Spleen (tissue), 11 donors: ENCODE results near the gene PLAC9. TPM values are rescaled to one million over a fixed set of nuclear protein-coding genes. Genes with fewer than 3 reads are reported as not detected.
"Not testable (repeated sequence)": the region's sequence is repeated elsewhere in the genome, so short reads cannot be mapped to it uniquely, and the experiment has no call there.

Experiments used
- DNase-seq: peaks from one replicate; pipeline ENCODE4 v3.0.0-alpha.2; 2020
- H3K27ac ChIP-seq, 8 donors: fragments of 200-600 bp; sonication (generic) in 7 of 8; 1 replicate in 4 of 8; 2 replicates in 4 of 8; pipeline versions ENCODE4 v1.5.0 to v1.8.0; 2016 to 2021; ENCODE audit warnings: inconsistent platforms in 4 of 8, mild to moderate bottlenecking in 4 of 8, moderate library complexity in 1 of 8
- H3K27me3 ChIP-seq, 7 donors: fragments of 200-600 bp; sonication (generic) in 6 of 7; replicated peaks in 1 of 7; 1 replicate in 4 of 7; 2 replicates in 3 of 7; pipeline versions ENCODE4 v1.5.0 to v1.8.0; 2016 to 2021; ENCODE audit warnings: inconsistent platforms in 3 of 7, mild to moderate bottlenecking in 1 of 7
- H3K36me3 ChIP-seq, 6 donors: fragments of 200-600 bp; sonication (generic) in 5 of 6; 1 replicate in 4 of 6; 2 replicates in 2 of 6; pipeline versions ENCODE4 v1.5.0 to v1.8.0; 2016 to 2021; ENCODE audit warnings: inconsistent platforms in 2 of 6
- H3K4me1 ChIP-seq, 6 donors: fragments of 200-600 bp; sonication (generic) in 5 of 6; 1 replicate in 3 of 6; 2 replicates in 3 of 6; pipeline versions ENCODE4 v1.5.0 to v1.8.0; 2016 to 2021; ENCODE audit warnings: inconsistent platforms in 3 of 6
- H3K4me3 ChIP-seq, 8 donors: fragments of 200-600 bp; sonication (generic) in 7 of 8; 1 replicate in 4 of 8; 2 replicates in 4 of 8; pipeline versions ENCODE4 v1.5.0 to v1.8.0; 2016 to 2021; ENCODE audit warnings: inconsistent platforms in 4 of 8, mild to moderate bottlenecking in 4 of 8, moderate library complexity in 2 of 8
- H3K9me3 ChIP-seq, 8 donors: fragments of 200-600 bp; sonication (generic) in 7 of 8; 1 replicate in 4 of 8; 2 replicates in 4 of 8; pipeline versions ENCODE4 v1.5.0 to v1.8.0; 2016 to 2021; ENCODE audit warnings: inconsistent platforms in 4 of 8
- POLR2A ChIP-seq, 3 donors: fragments of 450-650 bp; IDR thresholded peaks; one replicate each; pipeline ENCODE4 v1.5.1; 2017; ENCODE audit warnings: antibody characterized with exemption in 3 of 3, mild to moderate bottlenecking in 1 of 3
- POLR2AphosphoS5 ChIP-seq, 3 donors: sonication (generic); formaldehyde crosslinking; IDR thresholded peaks; one replicate each; pipeline ENCODE4 v1.5.1; 2017; ENCODE audit warnings: antibody characterized with exemption in 3 of 3
- WGBS, 5 donors: extraction: QIAGEN DNeasy Blood & Tissue Kit in 3 of 5; methylation state at CpG; one replicate each; pipeline versions ENCODE4 v1.1.5 to v1.1.7; 2013 to 2018; 5-methylcytosine and 5-hydroxymethylcytosine counted together
- intact Hi-C: fragments of 100-400 bp; cut with DNase I; formaldehyde crosslinking; loops from one replicate; pipeline ENCODE4 v1.15.0; 2023; ENCODE audit warnings: low total_unique reads
- polyA plus RNA-seq, 3 donors: library from polyadenylated mRNA; stranded (reverse); fragments of 200-250 nt; gene quantifications; one replicate each; pipeline ENCODE4 v1.2.1, GENCODE V29; 2013
- total RNA-seq, 7 donors: library from RNA; depleted of rRNA in 3 of 7; stranded (reverse); fragments of >200 nt in 3 of 7; fragmentation: NEBNext Ultra II Directional in 4 of 7; extraction: Animal tissue kit (Norgen Biotek cat#: 25700) in 4 of 7; gene quantifications; one replicate each; pipeline versions ENCODE4 v1.1.0 to v1.2.1, GENCODE V29; 2016 to 2021
- TF ChIP-seq, protein P1 (sequence below), 11 experiments: fragments of 200-600 bp in 7 of 11; fragments of 450-650 bp in 4 of 11; sonication (generic) in 4 of 11; IDR thresholded peaks in 8 of 11; conservative IDR thresholded peaks in 3 of 11; 1 replicate in 7 of 11; 2 replicates in 4 of 11; pipeline versions ENCODE4 v1.4.0 to v1.8.0; 2016 to 2021; ENCODE audit warnings: antibody characterized with exemption in 11 of 11, inconsistent platforms in 4 of 11, mild to moderate bottlenecking in 1 of 11
- donor health status: healthy with polysubstance abuse.
- donor health status: DM: no; HTN: no; CAD: no; lungs with moderate emphysema.
- donor health status: DM: no; HTN: no; CAD: no.
- donor health status: Bipolar disorder and iron deficiency.
- donor health status: healthy.
- donor health status: DM: no; HTN: no; CAD: no.
- donor health status: DM: yes; HTN: yes; CAD: no.

Gene PLAC9
- total and polyA plus RNA-seq, 10 donors: 1.0 to 8.0 (median 3.5) TPM; not detected in 1

DNA sequence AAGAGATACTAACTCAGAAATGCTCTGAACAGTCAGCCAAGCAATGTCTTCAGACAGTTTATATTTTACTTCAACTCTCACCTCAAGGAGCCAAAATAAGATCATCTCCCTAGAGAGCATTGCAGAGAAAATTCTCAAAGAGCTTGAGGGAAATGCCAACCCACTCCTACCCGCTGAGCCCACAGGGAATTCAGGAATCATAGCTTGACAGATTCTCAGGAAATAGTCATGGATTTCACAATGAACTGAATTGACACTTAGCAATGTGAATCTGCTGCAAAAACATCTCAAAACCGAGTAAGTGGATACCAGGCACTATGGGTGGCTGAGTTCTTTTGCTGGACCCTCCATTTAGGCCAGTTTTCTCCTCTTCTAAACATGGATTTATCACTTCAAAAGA, 9.8 kb upstream of the PLAC9 start:
- intact Hi-C loops: no loop called here
- 60 to 74% (median 67%) methylated on average over 2 of the region's 2 CpGs for WGBS, 5 donors
- H3K27me3 ChIP-seq: peaks cover 0 to 6% (median 0%) of the 10 kb centered on the region in 7 donors

GRCh38 chr10:80126876-80127275, 5.7 kb upstream of the PLAC9 start:
- Histone ChIP-seq H3K9me3 (no peaks in the 10 kb centered on the region), H3K27me3 (peaks cover 0 to 10% (median 0%) of the 10 kb centered on the region in 7 donors), H3K27ac (no peak overlapping the region), H3K36me3 (no peaks in the 10 kb centered on the region), H3K4me3 (no peak overlapping the region), H3K4me1 (no peaks in the 10 kb centered on the region)
- intact Hi-C loops: no loop called here
- TF ChIP-seq, protein P1, sequence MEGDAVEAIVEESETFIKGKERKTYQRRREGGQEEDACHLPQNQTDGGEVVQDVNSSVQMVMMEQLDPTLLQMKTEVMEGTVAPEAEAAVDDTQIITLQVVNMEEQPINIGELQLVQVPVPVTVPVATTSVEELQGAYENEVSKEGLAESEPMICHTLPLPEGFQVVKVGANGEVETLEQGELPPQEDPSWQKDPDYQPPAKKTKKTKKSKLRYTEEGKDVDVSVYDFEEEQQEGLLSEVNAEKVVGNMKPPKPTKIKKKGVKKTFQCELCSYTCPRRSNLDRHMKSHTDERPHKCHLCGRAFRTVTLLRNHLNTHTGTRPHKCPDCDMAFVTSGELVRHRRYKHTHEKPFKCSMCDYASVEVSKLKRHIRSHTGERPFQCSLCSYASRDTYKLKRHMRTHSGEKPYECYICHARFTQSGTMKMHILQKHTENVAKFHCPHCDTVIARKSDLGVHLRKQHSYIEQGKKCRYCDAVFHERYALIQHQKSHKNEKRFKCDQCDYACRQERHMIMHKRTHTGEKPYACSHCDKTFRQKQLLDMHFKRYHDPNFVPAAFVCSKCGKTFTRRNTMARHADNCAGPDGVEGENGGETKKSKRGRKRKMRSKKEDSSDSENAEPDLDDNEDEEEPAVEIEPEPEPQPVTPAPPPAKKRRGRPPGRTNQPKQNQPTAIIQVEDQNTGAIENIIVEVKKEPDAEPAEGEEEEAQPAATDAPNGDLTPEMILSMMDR (IDR thresholded peaks at IDR 0.05 in 8 of 11, conservative IDR thresholded peaks at IDR 0.05 in 3 of 11): no peak
- WGBS, 5 donors: 59 to 82% (median 72%) methylated on average over 4 of the region's 4 CpGs
- DNase-seq: no peak

More for the DNA sequence above, 9.8 kb upstream of the PLAC9 start:
- no peak overlapping the region for H3K27ac ChIP-seq
- DNase-seq: no peak
- no peak overlapping the region for H3K4me3 ChIP-seq
- H3K4me1 ChIP-seq: no peaks in the 10 kb centered on the region
- H3K36me3 ChIP-seq: no peaks in the 10 kb centered on the region
- no peaks in the 10 kb centered on the region for H3K9me3 ChIP-seq
- TF ChIP-seq POLR2AphosphoS5 (IDR thresholded peaks at IDR 0.05) (no peak), POLR2A (IDR thresholded peaks at IDR 0.05) (no peak)
- TF ChIP-seq, protein P1 (IDR thresholded peaks at IDR 0.05 in 8 of 11, conservative IDR thresholded peaks at IDR 0.05 in 3 of 11): no peak

GRCh38 chr10:80131499-80131901, 1.0 kb upstream of the PLAC9 start:
- Histone ChIP-seq H3K36me3 (no peaks in the 10 kb centered on the region), H3K4me3 (no peak overlapping the region), H3K4me1 (peaks cover 0 to 19% (median 11%) of the 10 kb centered on the region in 6 donors), H3K9me3 (no peaks in the 10 kb centered on the region), H3K27ac (no peak overlapping the region), H3K27me3 (peaks cover 0 to 52% (median 15%) of the 10 kb centered on the region in 7 donors)
- DNase-seq: no peak
- 83 to 93% (median 89%) methylated on average over 5 to 6 of the region's 6 CpGs for WGBS, 5 donors
- intact Hi-C loops: no loop called here
- TF ChIP-seq POLR2AphosphoS5 (IDR thresholded peaks at IDR 0.05) (no peak), POLR2A (IDR thresholded peaks at IDR 0.05) (no peak)
- TF ChIP-seq, protein P1 (IDR thresholded peaks at IDR 0.05 in 8 of 11, conservative IDR thresholded peaks at IDR 0.05 in 3 of 11): no peak

GRCh38 chr10:80133206-80133605, 676 bp downstream of the PLAC9 start:
- 42 to 62% (median 45%) methylated on average over 6 of the region's 6 CpGs for WGBS, 5 donors
- H3K9me3 ChIP-seq: no peaks in the 10 kb centered on the region
- H3K27ac ChIP-seq: peak overlapping the region in 2 of 8 donors; percentile 18 to 50
- no peak for TF ChIP-seq POLR2AphosphoS5 (IDR thresholded peaks at IDR 0.05)
- intact Hi-C loops: no loop called here
- DNase-seq: no peak
- peaks cover 0 to 19% (median 11%) of the 10 kb centered on the region in 6 donors for H3K4me1 ChIP-seq
- H3K36me3 ChIP-seq: no peaks in the 10 kb centered on the region
- peak overlapping the region in 1 of 8 donors; percentile 42 for H3K4me3 ChIP-seq
- H3K27me3 ChIP-seq: peaks cover 0 to 61% (median 15%) of the 10 kb centered on the region in 7 donors

DNA sequence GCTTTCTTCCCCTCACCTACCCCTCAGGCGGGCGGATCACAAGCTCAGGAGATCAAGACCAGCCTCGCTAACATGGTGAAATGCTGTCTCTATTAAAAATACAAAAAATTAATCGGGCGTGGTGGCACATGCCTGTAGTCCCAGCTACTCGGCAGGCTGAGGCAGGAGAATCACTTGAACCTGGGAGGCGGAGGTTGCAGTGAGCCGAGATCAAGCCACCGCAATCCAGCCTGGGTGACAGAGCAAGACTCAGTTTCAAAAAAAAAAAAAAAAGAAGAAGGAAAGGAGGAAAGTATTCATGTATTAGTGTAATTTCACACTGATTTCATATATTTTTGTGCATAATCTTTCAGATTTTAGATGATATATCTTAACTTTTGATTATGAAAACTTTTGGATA, 1.2 kb downstream of the PLAC9 start:
- DNase-seq, H3K27ac ChIP-seq, H3K4me3 ChIP-seq, H3K9me3 ChIP-seq, H3K36me3 ChIP-seq, intact Hi-C loops: not testable (repeated sequence)
- 89 to 96% (median 90%) methylated on average over 9 of the region's 9 CpGs for WGBS, 5 donors
- Histone ChIP-seq H3K4me1 (peaks cover 0 to 19% (median 11%) of the 10 kb centered on the region in 6 donors), H3K27me3 (peaks cover 0 to 61% (median 15%) of the 10 kb centered on the region in 7 donors)
